H1 (cell line): ENCODE data around the gene ABI1. TPM values are rescaled to one million over a fixed set of nuclear protein-coding genes. Genes with fewer than 3 reads are reported as not detected.

ENCODE experiments used
- HDAC2 ChIP-seq, 2 experiments: fragments of 300-600 bp in 1 of 2; sonication (generic) in 1 of 2; IDR thresholded peaks; 2 replicates each; pipeline ENCODE4 v1.6.1; 2011 to 2012; ENCODE audit warnings: low read depth in 2 of 2, low read length in 2 of 2, mild to moderate bottlenecking in 2 of 2, moderate library complexity in 2 of 2, borderline replicate concordance in 1 of 2, inconsistent platforms in 1 of 2
- polyA plus RNA-seq, 7 experiments: library from polyadenylated mRNA; depleted of rRNA in 3 of 7; stranded (reverse) in 5 of 7; unstranded in 2 of 7; fragments of >200 nt in 5 of 7; fragments of 200-250 nt in 2 of 7; gene quantifications; 1 replicate in 5 of 7; 2 replicates in 1 of 7; 4 replicates in 1 of 7; pipeline versions ENCODE4 v1.2.1 to v1.2.3, GENCODE V29; 2011 to 2013; ENCODE audit warnings: missing spikeins in 2 of 7, mixed read lengths in 2 of 7
- total RNA-seq: library from RNA; stranded (reverse); fragmentation: NEBNext Ultra II Directional; extraction: Animal tissue kit (Norgen Biotek cat#: 25700); gene quantifications from 2 replicates; pipeline ENCODE4 v1.2.1, GENCODE V29; 2021

Gene ABI1
- total and polyA plus RNA-seq, 2 of the 8 experiments (the other 6 are each of a cell fraction or from before 2014, with no cell fraction given) = 35.4 to 37.0 TPM

DNA sequence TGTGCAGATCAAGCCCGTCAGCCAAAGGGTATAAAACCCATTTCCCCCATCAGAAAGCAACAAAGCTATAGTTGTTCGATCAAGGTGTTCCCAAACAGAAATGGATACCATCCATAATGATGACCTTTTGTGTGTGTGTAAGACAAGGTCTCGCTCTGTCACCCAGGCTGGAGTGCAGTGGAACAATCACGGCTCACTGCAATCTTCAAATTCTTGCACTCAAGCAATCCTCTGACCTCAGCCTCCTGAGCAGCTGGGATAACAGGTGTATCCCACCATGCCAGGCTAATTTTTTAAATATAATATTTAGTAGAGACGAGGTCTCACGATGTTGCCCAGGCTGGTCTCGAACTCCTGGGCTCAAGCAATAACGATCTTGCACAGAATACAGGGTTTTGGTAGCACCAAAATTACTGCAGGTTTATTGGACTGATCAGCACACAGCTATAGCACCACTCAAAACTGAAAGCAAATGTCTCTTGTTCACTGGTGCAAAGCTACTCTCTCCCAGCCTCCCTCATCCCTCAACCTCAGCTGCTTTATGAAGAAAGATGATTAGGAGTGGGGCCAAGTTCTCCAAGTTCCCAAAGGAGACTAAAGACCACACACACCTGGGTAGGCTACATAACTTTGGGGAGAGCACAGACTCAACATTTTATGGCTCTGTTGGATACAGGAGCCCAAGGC lies 80.5 kb downstream of the ABI1 start (continued):
- no peak for TF ChIP-seq HDAC2 (IDR thresholded peaks at IDR 0.05; ENCODE audit: borderline replicate concordance in 1 of 2, low read depth in 2 of 2, low read length in 2 of 2)
